Lung (tissue), 12 donors: ENCODE results near the gene NBAS. TPM values are rescaled to one million over a fixed set of nuclear protein-coding genes. Genes with fewer than 3 reads are reported as not detected.

Source experiments
- ATAC-seq: fragments of 200-7000 bp; cut with Tn5 transposase; one replicate; pipeline ENCODE4 v1.9.1; 2020; ENCODE audit warnings: moderate number of reproducible peaks; ENCODE audit not compliant: insufficient read depth, low FRiP score
- DNase-seq, 3 donors: peaks; one replicate each; pipeline ENCODE4 v3.0.0-alpha.2; 2013 to 2017
- H3K27ac ChIP-seq, 2 donors: one replicate each; pipeline ENCODE4 v1.5.1; 2013; ENCODE audit warnings: mild to moderate bottlenecking in 2 of 2, moderate library complexity in 2 of 2, control low read depth in 1 of 2, inconsistent platforms in 1 of 2, low read depth in 1 of 2, low read length in 1 of 2
- H3K27me3 ChIP-seq, 3 donors: one replicate each; pipeline ENCODE4 v1.5.1; 2013; ENCODE audit warnings: low read length in 2 of 3; ENCODE audit not compliant: control insufficient read depth in 3 of 3, insufficient read depth in 3 of 3
- H3K36me3 ChIP-seq, 4 donors: one replicate each; pipeline ENCODE4 v1.5.1; 2013; ENCODE audit warnings: low read length in 4 of 4, mild to moderate bottlenecking in 1 of 4, moderate library complexity in 1 of 4; ENCODE audit not compliant: control insufficient read depth in 4 of 4, insufficient read depth in 4 of 4
- H3K4me1 ChIP-seq, 5 donors: one replicate each; pipeline ENCODE4 v1.5.1; 2013; ENCODE audit warnings: low read length in 5 of 5, mild to moderate bottlenecking in 2 of 5, moderate library complexity in 1 of 5; ENCODE audit not compliant: control insufficient read depth in 5 of 5, insufficient read depth in 5 of 5
- H3K4me3 ChIP-seq: one replicate; pipeline ENCODE4 v1.5.1; 2013; ENCODE audit warnings: mild to moderate bottlenecking, control low read depth, moderate library complexity
- H3K9ac ChIP-seq, 2 donors: one replicate each; pipeline ENCODE4 v1.5.1; 2013; ENCODE audit warnings: low read length in 2 of 2, control low read depth in 1 of 2; ENCODE audit not compliant: insufficient read depth in 1 of 2
- H3K9me3 ChIP-seq, 4 donors: one replicate each; pipeline ENCODE4 v1.5.1; 2013; ENCODE audit warnings: low read length in 3 of 4, mild to moderate bottlenecking in 1 of 4, moderate library complexity in 1 of 4; ENCODE audit not compliant: control insufficient read depth in 4 of 4, insufficient read depth in 3 of 4
- CTCF ChIP-seq: IDR thresholded peaks from 2 replicates; pipeline ENCODE4 v1.5.1; 2012; ENCODE audit warnings: mild to moderate bottlenecking; ENCODE audit errors: control extremely low read depth, extremely low read depth
- WGBS, 2 donors: extraction: QIAGEN DNeasy Blood & Tissue Kit; methylation state at CpG; one replicate each; pipeline ENCODE4 v1.1.7; 2013; 5-methylcytosine and 5-hydroxymethylcytosine counted together
- polyA plus RNA-seq, 2 donors: library from polyadenylated mRNA; stranded (reverse); fragments of 200-250 nt; gene quantifications; one replicate each; pipeline ENCODE4 v1.2.1, GENCODE V29; 2013
- total RNA-seq, 2 donors: library from RNA; depleted of rRNA in 1 of 2; stranded (reverse); fragments of >200 nt in 1 of 2; gene quantifications; one replicate each; pipeline ENCODE4 v1.2.1, GENCODE V29; 2014 to 2021
- donor health status: control.
- donor health status: control.
- donor health status: Bipolar disorder and iron deficiency.
- donor health status: healthy.
- donor health status: DM: yes; HTN: yes; CAD: no.

The NBAS gene
- total and polyA plus RNA-seq, 4 donors: 15.6 to 61.3 (median 35.4) TPM

GRCh38 chr2:15263976-15264685 lies 297.0 kb downstream of the NBAS start:
- H3K27ac ChIP-seq: no peak overlapping the region
- WGBS, 2 donors: 90 to 95% methylated on average over 8 of the region's 8 CpGs

GRCh38 chr2:15262792-15263191 lies 298.3 kb downstream of the NBAS start:
- H3K4me1 ChIP-seq: no peaks in the 10 kb centered on the region
- no peak overlapping the region for H3K9ac ChIP-seq
- 97 to 98% methylated on average over 2 of the region's 2 CpGs for WGBS, 2 donors
- no peak for TF ChIP-seq CTCF
- ATAC-seq (no peak), DNase-seq (no peak)
- H3K27me3 ChIP-seq: no peaks in the 10 kb centered on the region
- no peaks in the 10 kb centered on the region for H3K9me3 ChIP-seq
- no peak overlapping the region for H3K27ac ChIP-seq
- H3K4me3 ChIP-seq: no peak overlapping the region
- H3K36me3 ChIP-seq: peaks cover 0 to 2% (median 0%) of the 10 kb centered on the region in 4 donors

More at GRCh38 chr2:15263976-15264685, 297.0 kb downstream of the NBAS start:
- H3K9me3 ChIP-seq: no peaks in the 10 kb centered on the region
- DNase-seq: peak in 1 of 3 donors; percentile 16
- no peaks in the 10 kb centered on the region for H3K4me1 ChIP-seq
- H3K9ac ChIP-seq: no peak overlapping the region
- peaks cover 0 to 8% (median under 1%) of the 10 kb centered on the region in 4 donors for H3K36me3 ChIP-seq
- ATAC-seq: no peak
- H3K27me3 ChIP-seq: no peaks in the 10 kb centered on the region
- no peak overlapping the region for H3K4me3 ChIP-seq
- TF ChIP-seq CTCF: no peak

- 94 to 95% methylated on average over 2 of the region's 2 CpGs for WGBS, 2 donors
- TF ChIP-seq CTCF: no peak
- no peak overlapping the region for H3K4me3 ChIP-seq
- no peak for ATAC-seq
- H3K4me1 ChIP-seq: no peaks in the 10 kb centered on the region
- H3K9me3 ChIP-seq: no peaks in the 10 kb centered on the region
- H3K27ac ChIP-seq: no peak overlapping the region
- peaks cover 0 to 2% (median 0%) of the 10 kb centered on the region in 4 donors for H3K36me3 ChIP-seq
- no peak for DNase-seq
- H3K27me3 ChIP-seq: no peaks in the 10 kb centered on the region
- no peak overlapping the region for H3K9ac ChIP-seq
Measured at GRCh38 chr2:15260835-15261234, 300.3 kb downstream of the NBAS start.

GRCh38 chr2:15260196-15260595 lies 300.9 kb downstream of the NBAS start:
- Histone ChIP-seq H3K4me1 (no peaks in the 10 kb centered on the region), H3K9ac (no peak overlapping the region), H3K27ac (no peak overlapping the region), H3K4me3 (no peak overlapping the region), H3K36me3 (peaks cover 0 to 2% (median 0%) of the 10 kb centered on the region in 4 donors), H3K27me3 (no peaks in the 10 kb centered on the region), H3K9me3 (no peaks in the 10 kb centered on the region)
- TF ChIP-seq CTCF: no peak
- ATAC-seq: no peak
- DNase-seq: no peak
- 90 to 94% methylated on average over 3 of the region's 3 CpGs for WGBS, 2 donors
